Measurements from ENCODE around the gene C2orf74. TPM values are rescaled to one million over a fixed set of nuclear protein-coding genes. Genes with fewer than 3 reads are reported as not detected.
"Not testable (repeated sequence)": the region's sequence is repeated elsewhere in the genome, so short reads cannot be mapped to it uniquely, and the experiment has no call there.

Gene C2orf74
- total RNA-seq, 4 donors from 2014 or later, result 3.5 to 11.3 (median 6.2) TPM

GRCh38 chr2:61187085-61187484 is 25.1 kb downstream of the C2orf74 start:
- TF ChIP-seq POLR2A (IDR thresholded peaks at IDR 0.05) (no peak), CTCF (IDR thresholded peaks at IDR 0.05) (no peak)
- no peak for DNase-seq (ENCODE audit: low spot score in 2 of 2)
- no peak overlapping the region for H3K4me3 ChIP-seq (ENCODE audit: low read depth, poor library complexity, severe bottlenecking)
- 82% methylated on average over 4 of the region's 4 CpGs for WGBS, 2 donors
- intact Hi-C loops (cut with DNase I; ENCODE audit: low total_unique reads), result no loop called here

GRCh38 chr2:61193670-61194561 is 31.9 kb downstream of the C2orf74 start:
- intact Hi-C loops (cut with DNase I; ENCODE audit: low total_unique reads), result no loop called here
- DNase-seq (ENCODE audit: low spot score in 2 of 2), result no peak
- TF ChIP-seq CTCF (IDR thresholded peaks at IDR 0.05) (no peak), POLR2A (IDR thresholded peaks at IDR 0.05) (no peak)
- WGBS, 2 donors, result 75 to 79% methylated on average over 4 of the region's 4 CpGs
- H3K4me3 ChIP-seq (ENCODE audit: low read depth, poor library complexity, severe bottlenecking), result no peak overlapping the region

- DNase-seq (ENCODE audit: low spot score in 2 of 2); intact Hi-C loops (cut with DNase I; ENCODE audit: low total_unique reads); H3K4me3 ChIP-seq (ENCODE audit: low read depth, poor library complexity, severe bottlenecking): not testable (repeated sequence)
- WGBS, 2 donors, result 90 to 94% methylated on average over 15 of the region's 15 CpGs
Measured at GRCh38 chr2:61194646-61195045, 32.7 kb downstream of the C2orf74 start.

GRCh38 chr2:61196671-61197070 is 34.7 kb downstream of the C2orf74 start:
- H3K4me3 ChIP-seq (ENCODE audit: low read depth, poor library complexity, severe bottlenecking), result no peak overlapping the region
- intact Hi-C loops (cut with DNase I; ENCODE audit: low total_unique reads), result no loop called here
- no peak for DNase-seq (ENCODE audit: low spot score in 2 of 2)
- no peak for TF ChIP-seq CTCF (IDR thresholded peaks at IDR 0.05)
- TF ChIP-seq POLR2A (IDR thresholded peaks at IDR 0.05), result no peak
- WGBS, 2 donors, result 87 to 91% methylated on average over 7 of the region's 7 CpGs

GRCh38 chr2:61205132-61205531 is 43.1 kb downstream of the C2orf74 start:
- TF ChIP-seq CTCF (IDR thresholded peaks at IDR 0.05) (no peak), POLR2A (IDR thresholded peaks at IDR 0.05) (no peak)

GRCh38 chr2:61210332-61210981 is 48.5 kb downstream of the C2orf74 start:
- 91 to 92% methylated on average over 5 of the region's 5 CpGs for WGBS, 2 donors
- DNase-seq (ENCODE audit: low spot score in 2 of 2), result no peak
- intact Hi-C loops (cut with DNase I; ENCODE audit: low total_unique reads), result no loop called here
- no peak overlapping the region for H3K4me3 ChIP-seq (ENCODE audit: low read depth, poor library complexity, severe bottlenecking)
- TF ChIP-seq CTCF (IDR thresholded peaks at IDR 0.05) (no peak), POLR2A (IDR thresholded peaks at IDR 0.05) (no peak)

More at GRCh38 chr2:61205132-61205531, 43.1 kb downstream of the C2orf74 start:
- DNase-seq (ENCODE audit: low spot score in 2 of 2), result no peak
- intact Hi-C loops (cut with DNase I; ENCODE audit: low total_unique reads), result no loop called here
- WGBS, 2 donors, result 85 to 89% methylated on average over 7 of the region's 7 CpGs
- no peak overlapping the region for H3K4me3 ChIP-seq (ENCODE audit: low read depth, poor library complexity, severe bottlenecking)

All from lower leg skin (tissue), 4 donors.